Measurements from ENCODE around the gene WNT11.
A peak's percentile ranks its signal among the peaks of the same experiment; 100 is the strongest.

The WNT11 gene

GRCh38 chr11:76236092-76236999 is 30.0 kb upstream of the WNT11 start:
- H3K4me3 ChIP-seq (ENCODE audit: low read depth, low read length), result peak overlapping the region; percentile 68
- H3K9me3 ChIP-seq (ENCODE audit: control insufficient read depth, insufficient read depth, low read length), result no peaks in the 10 kb centered on the region
- H3K4me1 ChIP-seq (ENCODE audit: control insufficient read depth, insufficient read depth, low read length), result no peaks in the 10 kb centered on the region
- peak overlapping the region; percentile 47 for H3K9ac ChIP-seq (ENCODE audit: low read depth, low read length)
- H3K27me3 ChIP-seq (ENCODE audit: control insufficient read depth, insufficient read depth, low read length), result peaks cover 4% of the 10 kb centered on the region
- H3K36me3 ChIP-seq (ENCODE audit: control insufficient read depth, insufficient read depth, low read length), result no peaks in the 10 kb centered on the region

- peak overlapping the region; percentile 68 for H3K4me3 ChIP-seq (ENCODE audit: low read depth, low read length)
These were observed 29.2 kb upstream of the WNT11 start for GRCh38 chr11:76235233-76236091.

GRCh38 chr11:76234416-76235232 is 28.3 kb upstream of the WNT11 start:
- peak overlapping the region; percentile 57 for H3K9ac ChIP-seq (ENCODE audit: low read depth, low read length)

More at GRCh38 chr11:76235233-76236091, 29.2 kb upstream of the WNT11 start:
- no peaks in the 10 kb centered on the region for H3K9me3 ChIP-seq (ENCODE audit: control insufficient read depth, insufficient read depth, low read length)
- peaks cover 7% of the 10 kb centered on the region for H3K27me3 ChIP-seq (ENCODE audit: control insufficient read depth, insufficient read depth, low read length)
- no peaks in the 10 kb centered on the region for H3K4me1 ChIP-seq (ENCODE audit: control insufficient read depth, insufficient read depth, low read length)
- no peaks in the 10 kb centered on the region for H3K36me3 ChIP-seq (ENCODE audit: control insufficient read depth, insufficient read depth, low read length)
- H3K9ac ChIP-seq (ENCODE audit: low read depth, low read length), result peak overlapping the region; percentile 57

GRCh38 chr11:76234021-76234415 is 27.7 kb upstream of the WNT11 start:
- no peaks in the 10 kb centered on the region for H3K36me3 ChIP-seq (ENCODE audit: control insufficient read depth, insufficient read depth, low read length)
- no peak overlapping the region for H3K9ac ChIP-seq (ENCODE audit: low read depth, low read length)
- peaks cover 7% of the 10 kb centered on the region for H3K27me3 ChIP-seq (ENCODE audit: control insufficient read depth, insufficient read depth, low read length)
- H3K4me1 ChIP-seq (ENCODE audit: control insufficient read depth, insufficient read depth, low read length), result no peaks in the 10 kb centered on the region
- H3K4me3 ChIP-seq (ENCODE audit: low read depth, low read length), result peak overlapping the region; percentile 68
- H3K9me3 ChIP-seq (ENCODE audit: control insufficient read depth, insufficient read depth, low read length), result no peaks in the 10 kb centered on the region

More at GRCh38 chr11:76234416-76235232, 28.3 kb upstream of the WNT11 start:
- Histone ChIP-seq H3K27me3 (ENCODE audit: control insufficient read depth, insufficient read depth, low read length) (peaks cover 7% of the 10 kb centered on the region), H3K36me3 (ENCODE audit: control insufficient read depth, insufficient read depth, low read length) (no peaks in the 10 kb centered on the region), H3K4me3 (ENCODE audit: low read depth, low read length) (peak overlapping the region; percentile 68), H3K4me1 (ENCODE audit: control insufficient read depth, insufficient read depth, low read length) (no peaks in the 10 kb centered on the region), H3K9me3 (ENCODE audit: control insufficient read depth, insufficient read depth, low read length) (no peaks in the 10 kb centered on the region)

GRCh38 chr11:76233196-76233921 is 27.1 kb upstream of the WNT11 start:
- Histone ChIP-seq H3K9ac (ENCODE audit: low read depth, low read length) (no peak overlapping the region), H3K9me3 (ENCODE audit: control insufficient read depth, insufficient read depth, low read length) (no peaks in the 10 kb centered on the region), H3K27me3 (ENCODE audit: control insufficient read depth, insufficient read depth, low read length) (peaks cover 7% of the 10 kb centered on the region), H3K4me3 (ENCODE audit: low read depth, low read length) (no peak overlapping the region), H3K4me1 (ENCODE audit: control insufficient read depth, insufficient read depth, low read length) (no peaks in the 10 kb centered on the region), H3K36me3 (ENCODE audit: control insufficient read depth, insufficient read depth, low read length) (no peaks in the 10 kb centered on the region)

GRCh38 chr11:76232026-76232665 is 25.8 kb upstream of the WNT11 start:
- H3K27me3 ChIP-seq (ENCODE audit: control insufficient read depth, insufficient read depth, low read length), result peaks cover 7% of the 10 kb centered on the region
- no peak overlapping the region for H3K9ac ChIP-seq (ENCODE audit: low read depth, low read length)
- H3K9me3 ChIP-seq (ENCODE audit: control insufficient read depth, insufficient read depth, low read length), result no peaks in the 10 kb centered on the region
- no peaks in the 10 kb centered on the region for H3K36me3 ChIP-seq (ENCODE audit: control insufficient read depth, insufficient read depth, low read length)
- H3K4me3 ChIP-seq (ENCODE audit: low read depth, low read length), result no peak overlapping the region
- H3K4me1 ChIP-seq (ENCODE audit: control insufficient read depth, insufficient read depth, low read length), result no peaks in the 10 kb centered on the region

GRCh38 chr11:76231121-76231738 is 24.9 kb upstream of the WNT11 start:
- H3K9me3 ChIP-seq (ENCODE audit: control insufficient read depth, insufficient read depth, low read length), result no peaks in the 10 kb centered on the region
- H3K4me3 ChIP-seq (ENCODE audit: low read depth, low read length), result no peak overlapping the region
- H3K27me3 ChIP-seq (ENCODE audit: control insufficient read depth, insufficient read depth, low read length), result peaks cover 7% of the 10 kb centered on the region
- no peaks in the 10 kb centered on the region for H3K4me1 ChIP-seq (ENCODE audit: control insufficient read depth, insufficient read depth, low read length)
- H3K9ac ChIP-seq (ENCODE audit: low read depth, low read length), result no peak overlapping the region
- no peaks in the 10 kb centered on the region for H3K36me3 ChIP-seq (ENCODE audit: control insufficient read depth, insufficient read depth, low read length)

GRCh38 chr11:76230392-76230791 is 24.1 kb upstream of the WNT11 start:
- no peaks in the 10 kb centered on the region for H3K4me1 ChIP-seq (ENCODE audit: control insufficient read depth, insufficient read depth, low read length)
- H3K36me3 ChIP-seq (ENCODE audit: control insufficient read depth, insufficient read depth, low read length), result no peaks in the 10 kb centered on the region
- no peaks in the 10 kb centered on the region for H3K9me3 ChIP-seq (ENCODE audit: control insufficient read depth, insufficient read depth, low read length)
- peaks cover 7% of the 10 kb centered on the region for H3K27me3 ChIP-seq (ENCODE audit: control insufficient read depth, insufficient read depth, low read length)
- no peak overlapping the region for H3K9ac ChIP-seq (ENCODE audit: low read depth, low read length)
- no peak overlapping the region for H3K4me3 ChIP-seq (ENCODE audit: low read depth, low read length)

GRCh38 chr11:76229690-76230240 is 23.5 kb upstream of the WNT11 start:
- Histone ChIP-seq H3K9ac (ENCODE audit: low read depth, low read length) (no peak overlapping the region), H3K4me3 (ENCODE audit: low read depth, low read length) (no peak overlapping the region), H3K36me3 (ENCODE audit: control insufficient read depth, insufficient read depth, low read length) (no peaks in the 10 kb centered on the region), H3K27me3 (ENCODE audit: control insufficient read depth, insufficient read depth, low read length) (peaks cover 7% of the 10 kb centered on the region), H3K9me3 (ENCODE audit: control insufficient read depth, insufficient read depth, low read length) (no peaks in the 10 kb centered on the region), H3K4me1 (ENCODE audit: control insufficient read depth, insufficient read depth, low read length) (no peaks in the 10 kb centered on the region)

- no peaks in the 10 kb centered on the region for H3K9me3 ChIP-seq (ENCODE audit: control insufficient read depth, insufficient read depth, low read length)
- H3K4me3 ChIP-seq (ENCODE audit: low read depth, low read length), result no peak overlapping the region
- H3K36me3 ChIP-seq (ENCODE audit: control insufficient read depth, insufficient read depth, low read length), result no peaks in the 10 kb centered on the region
- no peaks in the 10 kb centered on the region for H3K4me1 ChIP-seq (ENCODE audit: control insufficient read depth, insufficient read depth, low read length)
- peaks cover 7% of the 10 kb centered on the region for H3K27me3 ChIP-seq (ENCODE audit: control insufficient read depth, insufficient read depth, low read length)
- no peak overlapping the region for H3K9ac ChIP-seq (ENCODE audit: low read depth, low read length)
These were observed 22.5 kb upstream of the WNT11 start for GRCh38 chr11:76228875-76229149.
